ENCODE measurements around the gene SLC27A1.

The SLC27A1 gene

GRCh38 chr19:17436094-17436873 is 34.0 kb upstream of the SLC27A1 start:
- Histone ChIP-seq H4K8ac (ENCODE audit: low read length) (no peak overlapping the region), H2BK15ac (ENCODE audit: low read depth, poor library complexity, severe bottlenecking) (no peak overlapping the region), H3K27me3 (ENCODE audit: control insufficient read depth in 1 of 2, insufficient read depth in 1 of 2, low read length in 2 of 2) (peaks cover 5% of the 10 kb centered on the region in 2 experiments), H3K9me3 (ENCODE audit: control insufficient read depth, low read length) (no peaks in the 10 kb centered on the region), H3K9ac (ENCODE audit: low read length) (no peak overlapping the region), H3K4ac (ENCODE audit: low read depth in 1 of 2, low read length in 2 of 2) (no peak overlapping the region), H2BK12ac (ENCODE audit: low read length in 2 of 2) (no peak overlapping the region), H3K4me2 (ENCODE audit: low read length, poor library complexity, severe bottlenecking) (no peak overlapping the region), H2BK120ac (ENCODE audit: low read depth, low read length) (no peak overlapping the region), H4K91ac (ENCODE audit: low read length) (no peak overlapping the region), H3K4me3 (ENCODE audit: insufficient read depth in 1 of 2, low read depth in 1 of 2, low read length in 2 of 2) (no peak overlapping the region), H3K36me3 (ENCODE audit: control insufficient read depth in 1 of 2, insufficient read depth in 2 of 2, low read depth in 1 of 2, low read length in 2 of 2) (no peaks in the 10 kb centered on the region), H3K18ac (ENCODE audit: low read depth in 1 of 2, low read length in 2 of 2) (peak overlapping the region in 1 of 2 experiments; percentile 11), H3K14ac (ENCODE audit: low read length in 2 of 2) (no peak overlapping the region), H3K27ac (ENCODE audit: low read length, poor library complexity, severe bottlenecking) (no peak overlapping the region), H2AK5ac (ENCODE audit: low read length, severe bottlenecking) (no peak overlapping the region), H2BK5ac (ENCODE audit: low read depth, low read length, poor library complexity, severe bottlenecking) (no peak overlapping the region), H3K4me1 (ENCODE audit: control insufficient read depth, insufficient read depth, low read depth, low read length) (no peaks in the 10 kb centered on the region), H3K23ac (ENCODE audit: low read length in 2 of 2) (no peak overlapping the region), H3K79me1 (replicated peaks; ENCODE audit: low read length, poor library complexity, severe bottlenecking) (no peaks in the 10 kb centered on the region), H2AFZ (ENCODE audit: low read depth, low read length) (no peak overlapping the region)
- 91% methylated on average over 21 of the region's 25 CpGs for WGBS
- DNase-seq = no peak

GRCh38 chr19:17436874-17437267 is 33.5 kb upstream of the SLC27A1 start:
- 84% methylated on average over 4 of the region's 7 CpGs for WGBS
- H2BK15ac ChIP-seq (ENCODE audit: low read depth, poor library complexity, severe bottlenecking) = no peak overlapping the region
- H3K4me2 ChIP-seq (ENCODE audit: low read length, poor library complexity, severe bottlenecking) = no peak overlapping the region
- H3K9ac ChIP-seq (ENCODE audit: low read length) = no peak overlapping the region
- H3K4ac ChIP-seq (ENCODE audit: low read depth in 1 of 2, low read length in 2 of 2) = no peak overlapping the region
- H3K27me3 ChIP-seq (ENCODE audit: control insufficient read depth in 1 of 2, insufficient read depth in 1 of 2, low read length in 2 of 2) = peaks cover 5% of the 10 kb centered on the region in 2 experiments
- no peak overlapping the region for H2BK12ac ChIP-seq (ENCODE audit: low read length in 2 of 2)
- no peak overlapping the region for H3K18ac ChIP-seq (ENCODE audit: low read depth in 1 of 2, low read length in 2 of 2)
- no peak for DNase-seq
- H3K4me1 ChIP-seq (ENCODE audit: control insufficient read depth, insufficient read depth, low read depth, low read length) = no peaks in the 10 kb centered on the region
- H3K14ac ChIP-seq (ENCODE audit: low read length in 2 of 2) = no peak overlapping the region
- H4K91ac ChIP-seq (ENCODE audit: low read length) = no peak overlapping the region
- no peak overlapping the region for H2BK5ac ChIP-seq (ENCODE audit: low read depth, low read length, poor library complexity, severe bottlenecking)
- no peak overlapping the region for H4K8ac ChIP-seq (ENCODE audit: low read length)
- no peak overlapping the region for H3K4me3 ChIP-seq (ENCODE audit: insufficient read depth in 1 of 2, low read depth in 1 of 2, low read length in 2 of 2)
- H3K27ac ChIP-seq (ENCODE audit: low read length, poor library complexity, severe bottlenecking) = no peak overlapping the region
- H2AK5ac ChIP-seq (ENCODE audit: low read length, severe bottlenecking) = no peak overlapping the region
- no peaks in the 10 kb centered on the region for H3K9me3 ChIP-seq (ENCODE audit: control insufficient read depth, low read length)
- no peak overlapping the region for H2BK120ac ChIP-seq (ENCODE audit: low read depth, low read length)
- no peaks in the 10 kb centered on the region for H3K36me3 ChIP-seq (ENCODE audit: control insufficient read depth in 1 of 2, insufficient read depth in 2 of 2, low read depth in 1 of 2, low read length in 2 of 2)
- no peak overlapping the region for H3K23ac ChIP-seq (ENCODE audit: low read length in 2 of 2)
- H2AFZ ChIP-seq (ENCODE audit: low read depth, low read length) = no peak overlapping the region
- no peaks in the 10 kb centered on the region for H3K79me1 ChIP-seq (replicated peaks; ENCODE audit: low read length, poor library complexity, severe bottlenecking)

- Histone ChIP-seq H3K9ac (ENCODE audit: low read length) (no peak overlapping the region), H3K36me3 (ENCODE audit: control insufficient read depth in 1 of 2, insufficient read depth in 2 of 2, low read depth in 1 of 2, low read length in 2 of 2) (no peaks in the 10 kb centered on the region), H2BK15ac (ENCODE audit: low read depth, poor library complexity, severe bottlenecking) (no peak overlapping the region), H4K91ac (ENCODE audit: low read length) (no peak overlapping the region), H2BK12ac (ENCODE audit: low read length in 2 of 2) (no peak overlapping the region), H2AFZ (ENCODE audit: low read depth, low read length) (no peak overlapping the region), H2BK120ac (ENCODE audit: low read depth, low read length) (no peak overlapping the region), H3K9me3 (ENCODE audit: control insufficient read depth, low read length) (no peaks in the 10 kb centered on the region), H3K23ac (ENCODE audit: low read length in 2 of 2) (no peak overlapping the region), H3K27me3 (ENCODE audit: control insufficient read depth in 1 of 2, insufficient read depth in 1 of 2, low read length in 2 of 2) (peaks cover 8 to 14% of the 10 kb centered on the region in 2 experiments), H2AK5ac (ENCODE audit: low read length, severe bottlenecking) (no peak overlapping the region), H4K8ac (ENCODE audit: low read length) (no peak overlapping the region), H2BK5ac (ENCODE audit: low read depth, low read length, poor library complexity, severe bottlenecking) (no peak overlapping the region), H3K79me1 (replicated peaks; ENCODE audit: low read length, poor library complexity, severe bottlenecking) (no peaks in the 10 kb centered on the region), H3K18ac (ENCODE audit: low read depth in 1 of 2, low read length in 2 of 2) (no peak overlapping the region), H3K27ac (ENCODE audit: low read length, poor library complexity, severe bottlenecking) (no peak overlapping the region), H3K4me3 (ENCODE audit: insufficient read depth in 1 of 2, low read depth in 1 of 2, low read length in 2 of 2) (no peak overlapping the region), H3K4me2 (ENCODE audit: low read length, poor library complexity, severe bottlenecking) (no peak overlapping the region), H3K4ac (ENCODE audit: low read depth in 1 of 2, low read length in 2 of 2) (no peak overlapping the region), H3K4me1 (ENCODE audit: control insufficient read depth, insufficient read depth, low read depth, low read length) (no peaks in the 10 kb centered on the region), H3K14ac (ENCODE audit: low read length in 2 of 2) (no peak overlapping the region)
- peak; percentile 39 for DNase-seq
- 60% methylated on average over 7 of the region's 8 CpGs for WGBS
Observed at GRCh38 chr19:17441241-17442021, 28.9 kb upstream of the SLC27A1 start.

GRCh38 chr19:17445526-17446165 is 24.7 kb upstream of the SLC27A1 start:
- H4K8ac ChIP-seq (ENCODE audit: low read length) = no peak overlapping the region
- no peak overlapping the region for H3K4me3 ChIP-seq (ENCODE audit: insufficient read depth in 1 of 2, low read depth in 1 of 2, low read length in 2 of 2)
- H3K36me3 ChIP-seq (ENCODE audit: control insufficient read depth in 1 of 2, insufficient read depth in 2 of 2, low read depth in 1 of 2, low read length in 2 of 2) = no peaks in the 10 kb centered on the region
- no peak overlapping the region for H2AK5ac ChIP-seq (ENCODE audit: low read length, severe bottlenecking)
- no peak overlapping the region for H4K91ac ChIP-seq (ENCODE audit: low read length)
- no peak overlapping the region for H3K27ac ChIP-seq (ENCODE audit: low read length, poor library complexity, severe bottlenecking)
- H3K4me2 ChIP-seq (ENCODE audit: low read length, poor library complexity, severe bottlenecking) = no peak overlapping the region
- H2BK15ac ChIP-seq (ENCODE audit: low read depth, poor library complexity, severe bottlenecking) = no peak overlapping the region
- peaks cover 23 to 29% of the 10 kb centered on the region in 2 experiments for H3K27me3 ChIP-seq (ENCODE audit: control insufficient read depth in 1 of 2, insufficient read depth in 1 of 2, low read length in 2 of 2)
- no peak overlapping the region for H2BK5ac ChIP-seq (ENCODE audit: low read depth, low read length, poor library complexity, severe bottlenecking)
- peaks cover 9% of the 10 kb centered on the region for H3K4me1 ChIP-seq (ENCODE audit: control insufficient read depth, insufficient read depth, low read depth, low read length)
- H3K18ac ChIP-seq (ENCODE audit: low read depth in 1 of 2, low read length in 2 of 2) = no peak overlapping the region
- H2AFZ ChIP-seq (ENCODE audit: low read depth, low read length) = no peak overlapping the region
- H3K23ac ChIP-seq (ENCODE audit: low read length in 2 of 2) = no peak overlapping the region
- H2BK12ac ChIP-seq (ENCODE audit: low read length in 2 of 2) = no peak overlapping the region
- no peak for DNase-seq
- no peak overlapping the region for H3K14ac ChIP-seq (ENCODE audit: low read length in 2 of 2)
- H3K4ac ChIP-seq (ENCODE audit: low read depth in 1 of 2, low read length in 2 of 2) = no peak overlapping the region
- no peak overlapping the region for H3K9ac ChIP-seq (ENCODE audit: low read length)
- no peaks in the 10 kb centered on the region for H3K79me1 ChIP-seq (replicated peaks; ENCODE audit: low read length, poor library complexity, severe bottlenecking)
- 95% methylated on average over 1 of the region's 1 CpG for WGBS
- no peaks in the 10 kb centered on the region for H3K9me3 ChIP-seq (ENCODE audit: control insufficient read depth, low read length)
- H2BK120ac ChIP-seq (ENCODE audit: low read depth, low read length) = no peak overlapping the region
